Body of pancreas (tissue), 4 donors: ENCODE measurements around the gene WNT3A.

ENCODE experiments used
- CTCF ChIP-seq, 7 experiments: fragments of 450-650 bp in 4 of 7; fragments of 200-600 bp in 3 of 7; sonication (generic) in 3 of 7; IDR thresholded peaks; one replicate each; pipeline ENCODE4 v1.5.1; 2016 to 2019; ENCODE audit warnings: antibody characterized with exemption in 7 of 7
- POLR2A ChIP-seq, 3 donors: fragments of 450-650 bp; IDR thresholded peaks; one replicate each; pipeline ENCODE4 v1.6.1; 2016; ENCODE audit warnings: antibody characterized with exemption in 3 of 3, mild to moderate bottlenecking in 2 of 3

- no peak for TF ChIP-seq POLR2A (IDR thresholded peaks at IDR 0.05)
- TF ChIP-seq CTCF (IDR thresholded peaks at IDR 0.05) = no peak
Observed at GRCh38 chr1:228089519-228090380, 83.0 kb downstream of the WNT3A start.
